ENCODE data around the gene TMEM181. TPM values are rescaled to one million over a fixed set of nuclear protein-coding genes. Genes with fewer than 3 reads are reported as not detected.

The TMEM181 gene
- total and polyA plus RNA-seq, 12 donors, result 8.8 to 29.1 (median 20.5) TPM

DNA sequence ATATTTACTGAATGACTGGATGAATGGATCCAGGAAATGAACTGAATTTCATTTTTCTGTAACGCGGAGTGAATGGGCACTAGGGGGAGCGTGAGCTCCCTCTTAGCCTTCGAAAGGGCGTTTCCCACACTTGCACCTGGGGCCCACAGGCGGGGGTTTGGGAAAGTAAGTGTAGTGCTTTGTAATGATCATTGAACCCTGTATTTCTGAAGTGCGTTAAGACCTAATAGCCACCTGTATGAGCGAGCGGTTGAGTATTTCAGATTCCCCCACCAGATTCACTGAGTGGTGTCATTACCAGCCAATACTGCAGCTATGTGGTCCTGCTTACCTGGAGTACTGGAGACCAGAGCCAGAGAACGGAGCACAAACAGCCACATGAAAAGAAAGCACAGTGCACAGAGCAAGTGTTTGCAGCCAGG, 100.5 kb downstream of the TMEM181 start:
- 30 to 48% (median 31%) methylated on average over 10 of the region's 10 CpGs for WGBS, 4 donors
- Histone ChIP-seq H3K27me3 (no peaks in the 10 kb centered on the region), H3K27ac (no peak overlapping the region), H3K36me3 (replicated peaks in 1 of 2) (no peaks in the 10 kb centered on the region), H3K9me3 (replicated peaks in 1 of 3) (no peaks in the 10 kb centered on the region), H3K4me3 (no peak overlapping the region), H3K4me1 (replicated peaks in 1 of 2) (peaks cover 0 to 16% of the 10 kb centered on the region in 2 donors)
- TF ChIP-seq, protein P1, sequence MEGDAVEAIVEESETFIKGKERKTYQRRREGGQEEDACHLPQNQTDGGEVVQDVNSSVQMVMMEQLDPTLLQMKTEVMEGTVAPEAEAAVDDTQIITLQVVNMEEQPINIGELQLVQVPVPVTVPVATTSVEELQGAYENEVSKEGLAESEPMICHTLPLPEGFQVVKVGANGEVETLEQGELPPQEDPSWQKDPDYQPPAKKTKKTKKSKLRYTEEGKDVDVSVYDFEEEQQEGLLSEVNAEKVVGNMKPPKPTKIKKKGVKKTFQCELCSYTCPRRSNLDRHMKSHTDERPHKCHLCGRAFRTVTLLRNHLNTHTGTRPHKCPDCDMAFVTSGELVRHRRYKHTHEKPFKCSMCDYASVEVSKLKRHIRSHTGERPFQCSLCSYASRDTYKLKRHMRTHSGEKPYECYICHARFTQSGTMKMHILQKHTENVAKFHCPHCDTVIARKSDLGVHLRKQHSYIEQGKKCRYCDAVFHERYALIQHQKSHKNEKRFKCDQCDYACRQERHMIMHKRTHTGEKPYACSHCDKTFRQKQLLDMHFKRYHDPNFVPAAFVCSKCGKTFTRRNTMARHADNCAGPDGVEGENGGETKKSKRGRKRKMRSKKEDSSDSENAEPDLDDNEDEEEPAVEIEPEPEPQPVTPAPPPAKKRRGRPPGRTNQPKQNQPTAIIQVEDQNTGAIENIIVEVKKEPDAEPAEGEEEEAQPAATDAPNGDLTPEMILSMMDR (IDR thresholded peaks at IDR 0.05), result peak; percentile 37 to 70 (median 54)
- TF ChIP-seq POLR2A (IDR thresholded peaks at IDR 0.05), result no peak
- DNase-seq, result peak in 1 of 7 donors; percentile 30
- intact Hi-C loops (cut with DNase I), result no loop called here

DNA sequence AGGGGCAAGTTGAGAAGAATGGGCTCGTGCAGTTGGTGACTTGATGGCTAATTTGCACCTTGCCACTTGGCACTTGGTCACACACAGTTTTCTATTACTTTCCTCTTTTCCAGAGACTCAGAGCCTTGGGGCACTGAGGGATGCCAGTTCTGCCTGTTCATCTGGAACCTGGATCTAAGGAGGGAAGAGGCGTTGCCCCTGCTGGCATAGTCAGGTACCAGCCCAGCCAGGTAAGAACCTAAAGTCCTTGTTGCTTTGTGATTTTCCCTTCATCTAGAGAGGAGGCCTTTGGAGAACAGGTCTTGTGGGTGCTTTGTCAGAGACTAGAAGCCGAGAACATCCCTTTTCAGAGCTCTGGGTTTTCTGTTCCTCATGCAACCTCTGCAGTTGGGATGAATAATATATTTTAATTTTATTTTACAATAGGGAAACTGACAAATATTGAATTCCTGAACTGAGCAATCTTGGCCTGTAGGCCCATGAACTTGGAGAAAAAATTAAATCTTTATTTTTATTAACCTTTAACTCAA, 101.3 kb downstream of the TMEM181 start:
- H3K27ac ChIP-seq, result no peak overlapping the region
- WGBS, 4 donors, result 80 to 97% (median 89%) methylated on average over 3 of the region's 3 CpGs
- no peak overlapping the region for H3K4me3 ChIP-seq
- no peaks in the 10 kb centered on the region for H3K27me3 ChIP-seq
- DNase-seq, result no peak
- H3K36me3 ChIP-seq (replicated peaks in 1 of 2), result no peaks in the 10 kb centered on the region
- peaks cover 0 to 12% of the 10 kb centered on the region in 2 donors for H3K4me1 ChIP-seq (replicated peaks in 1 of 2)
- intact Hi-C loops (cut with DNase I), result no loop called here
- TF ChIP-seq POLR2A (IDR thresholded peaks at IDR 0.05), result no peak
- TF ChIP-seq, protein P1 (IDR thresholded peaks at IDR 0.05), result no peak
- H3K9me3 ChIP-seq (replicated peaks in 1 of 3), result no peaks in the 10 kb centered on the region

DNA sequence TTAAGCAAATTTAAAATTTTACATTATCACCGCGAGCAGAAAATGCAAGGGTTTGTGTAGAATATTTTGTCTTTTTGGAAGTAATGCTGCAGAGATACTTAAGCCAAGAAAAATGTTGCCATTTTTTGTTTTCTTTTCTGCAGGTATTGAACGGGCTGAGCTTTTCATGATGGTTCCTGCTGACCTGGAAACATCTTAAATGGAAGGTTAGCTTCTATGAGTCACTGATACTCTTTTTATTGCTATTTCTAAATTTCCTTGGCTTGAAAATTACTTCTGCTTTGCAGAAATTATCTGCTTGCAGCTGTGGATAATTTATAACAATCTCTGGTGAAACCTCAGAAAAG, 102.7 kb downstream of the TMEM181 start:
- Histone ChIP-seq H3K27ac (peak overlapping the region in 1 of 5 donors; percentile 13), H3K4me1 (replicated peaks in 1 of 2) (peaks cover 0 to 12% of the 10 kb centered on the region in 2 donors), H3K36me3 (replicated peaks in 1 of 2) (no peaks in the 10 kb centered on the region), H3K4me3 (no peak overlapping the region), H3K9me3 (replicated peaks in 1 of 3) (no peaks in the 10 kb centered on the region), H3K27me3 (no peaks in the 10 kb centered on the region)
- 56 to 69% (median 61%) methylated on average over 3 of the region's 3 CpGs for WGBS, 4 donors
- intact Hi-C loops (cut with DNase I), result no loop called here
- DNase-seq, result no peak
- TF ChIP-seq, protein P1 (IDR thresholded peaks at IDR 0.05), result no peak
- TF ChIP-seq POLR2A (IDR thresholded peaks at IDR 0.05), result no peak

DNA sequence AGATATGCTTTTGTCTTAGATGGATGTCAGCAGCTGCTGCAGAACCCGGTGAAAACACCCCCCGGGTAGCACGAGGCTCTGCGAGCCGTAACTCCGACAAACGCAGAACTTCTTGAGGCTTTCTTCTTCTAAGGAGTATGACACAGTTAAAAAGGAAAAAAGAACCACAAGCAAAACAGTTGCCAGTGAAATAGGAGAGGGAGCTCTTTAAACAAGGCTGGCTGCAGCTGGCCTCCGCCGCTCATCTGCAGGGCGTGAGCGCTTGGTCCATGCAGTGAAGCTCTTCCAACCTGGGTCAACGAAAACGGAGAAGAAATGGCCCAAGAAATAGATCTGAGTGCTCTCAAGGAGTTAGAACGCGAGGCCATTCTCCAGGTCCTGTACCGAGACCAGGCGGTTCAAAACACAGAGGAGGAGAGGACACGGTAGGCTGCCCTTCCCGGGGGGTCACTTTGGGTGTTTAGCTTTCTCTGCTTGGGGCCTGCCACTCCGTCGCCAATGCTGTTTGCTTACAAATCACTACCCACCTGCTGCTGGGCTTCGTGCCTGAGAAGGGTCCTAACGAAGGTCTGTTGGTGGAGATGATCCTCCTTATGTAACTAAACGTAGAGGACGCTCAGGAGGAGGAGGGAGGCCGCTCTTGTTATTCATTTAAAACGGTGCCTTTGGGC, 103.2 kb downstream of the TMEM181 start:
- Histone ChIP-seq H3K4me3 (no peak overlapping the region), H3K9me3 (replicated peaks in 1 of 3) (no peaks in the 10 kb centered on the region), H3K36me3 (replicated peaks in 1 of 2) (no peaks in the 10 kb centered on the region), H3K27me3 (no peaks in the 10 kb centered on the region), H3K4me1 (replicated peaks in 1 of 2) (peaks cover 0 to 12% of the 10 kb centered on the region in 2 donors), H3K27ac (peak overlapping the region in 2 of 5 donors; percentile 13 to 45)
- intact Hi-C loops (cut with DNase I), result no loop called here
- TF ChIP-seq, protein P1 (IDR thresholded peaks at IDR 0.05), result no peak
- TF ChIP-seq POLR2A (IDR thresholded peaks at IDR 0.05), result no peak
- DNase-seq, result no peak
- WGBS, 4 donors, result 48 to 59% (median 56%) methylated on average over 27 of the region's 27 CpGs

All from adrenal gland (tissue), 12 donors.